HepG2 (cell line): ENCODE results near the gene INTS1. TPM values are rescaled to one million over a fixed set of nuclear protein-coding genes. Genes with fewer than 3 reads are reported as not detected.

Experiments
- ATAC-seq: fragments of 200-7000 bp; cut with Tn5 transposase; 3 replicates; pipeline ENCODE4 v1.9.1; 2020; ENCODE audit warnings: mild to moderate bottlenecking, moderate library complexity
- BruUV-seq: library from RNA; stranded (reverse); fragments of 400-500 nt; replicated peaks from 2 replicates; lab custom pipeline; 2021; lab: Mats Ljungman, UMichigan
- CTCF ChIA-PET: fragments of 300-600 bp; formaldehyde crosslinking; extraction: SDS; loops from one replicate; lab custom pipeline; 2021; ENCODE audit warnings: low total read pairs, inconsistent platforms, low intra/inter-chr PET ratio; lab: Yijun Ruan, JAX
- POLR2A ChIA-PET: fragments of 350-600 bp; sonication (Branson Sonifier 250); formaldehyde crosslinking; loops from one replicate; lab custom pipeline; 2020; ENCODE audit warnings: antibody characterized with exemption, inconsistent platforms; lab: Yijun Ruan, JAX
- DNase-seq: peaks from one replicate; pipeline ENCODE4 v3.0.0-alpha.2; 2015; ENCODE audit warnings: low spot score
- FAIRE-seq: peaks from 3 replicates; lab custom pipeline; 2011; peaks lifted over from hg19 to GRCh38; lab: Jason Lieb, UNC
- H2AFZ ChIP-seq: one replicate; pipeline ENCODE4 v1.6.1; 2011; ENCODE audit warnings: low read length, inconsistent platforms
- H3K27ac ChIP-seq: fragments of 300-600 bp; 3 replicates; pipeline ENCODE4 v1.8.0; 2011; ENCODE audit warnings: mixed run types, mild to moderate bottlenecking, mixed read lengths, low read length, inconsistent platforms; ENCODE audit not compliant: insufficient read depth; ENCODE audit errors: extremely low read length
- H3K27me3 ChIP-seq, 2 experiments: fragments of 200-600 bp in 1 of 2; 2 replicates in 1 of 2; 3 replicates in 1 of 2; pipeline versions ENCODE4 v1.6.0 to v1.8.0; 2011; ENCODE audit warnings: low read length in 2 of 2, mild to moderate bottlenecking in 2 of 2, moderate library complexity in 2 of 2, inconsistent platforms in 1 of 2; ENCODE audit not compliant: insufficient read depth in 2 of 2, control insufficient read depth in 1 of 2
- H3K36me3 ChIP-seq, 2 experiments: fragments of 200-600 bp in 1 of 2; replicated peaks in 1 of 2; 2 replicates in 1 of 2; 3 replicates in 1 of 2; pipeline versions ENCODE4 v1.5.1 to v1.8.0; 2011; ENCODE audit warnings: low read length in 2 of 2, inconsistent platforms in 1 of 2; ENCODE audit not compliant: insufficient read depth in 2 of 2, control insufficient read depth in 1 of 2
- H3K4me1 ChIP-seq: 2 replicates; pipeline ENCODE4 v1.5.1; 2012; ENCODE audit warnings: low read length, inconsistent platforms; ENCODE audit not compliant: insufficient read depth
- H3K4me2 ChIP-seq: 2 replicates; pipeline ENCODE4 v1.6.0; 2011; ENCODE audit warnings: low read depth, low read length, inconsistent platforms
- H3K4me3 ChIP-seq, 3 experiments: fragments of 200-600 bp in 1 of 3; sonication (generic), shearing (Covaris generic) in 1 of 3; replicated peaks in 1 of 3; 2 replicates each; pipeline ENCODE4 v1.5.1; 2011 to 2016; ENCODE audit warnings: low read length in 3 of 3, inconsistent platforms in 2 of 3, low read depth in 2 of 3, mild to moderate bottlenecking in 2 of 3, control low read depth in 1 of 3, mixed read lengths in 1 of 3; ENCODE audit not compliant: insufficient read depth in 1 of 3
- H3K79me2 ChIP-seq: one replicate; pipeline ENCODE4 v1.6.1; 2011; ENCODE audit warnings: low read length, inconsistent platforms; ENCODE audit not compliant: insufficient read depth
- H3K9ac ChIP-seq: 2 replicates; pipeline ENCODE4 v1.6.0; 2011; ENCODE audit warnings: mild to moderate bottlenecking, low read depth, low read length, inconsistent platforms; ENCODE audit not compliant: insufficient read depth
- H3K9me3 ChIP-seq: 2 replicates; pipeline ENCODE4 v1.5.1; 2012; ENCODE audit warnings: mild to moderate bottlenecking, low read length
- H4K20me1 ChIP-seq: 2 replicates; pipeline ENCODE4 v1.6.0; 2011; ENCODE audit warnings: inconsistent platforms, mild to moderate bottlenecking, low read length, moderate library complexity; ENCODE audit not compliant: insufficient read depth
- AGO1 ChIP-seq: fragments of 200-400 bp; formaldehyde crosslinking; IDR thresholded peaks from 2 replicates; pipeline ENCODE4 v1.6.1; 2017; ENCODE audit warnings: mild to moderate bottlenecking, low read depth, low read length, moderate library complexity; ENCODE audit not compliant: poor library complexity, severe bottlenecking
- AGO2 ChIP-seq: fragments of 200-400 bp; formaldehyde crosslinking; optimal IDR thresholded peaks from 2 replicates; pipeline ENCODE3; 2017; ENCODE audit warnings: mild to moderate bottlenecking, low read depth, low read length, moderate library complexity
- ATF4 ChIP-seq, 2 experiments: fragments of 450-650 bp in 1 of 2; sonication (generic) in 1 of 2; formaldehyde crosslinking; IDR thresholded peaks; 2 replicates each; pipeline versions ENCODE4 v1.5.0 to v1.8.0; 2020 to 2022; ENCODE audit warnings: mild to moderate bottlenecking in 1 of 2, missing genetic modification reagents in 1 of 2
- CERS6 ChIP-seq: sonication (generic); formaldehyde crosslinking; IDR thresholded peaks from 2 replicates; pipeline ENCODE4 v1.5.0; 2020; ENCODE audit warnings: missing genetic modification reagents
- FIP1L1 ChIP-seq: fragments of 200-400 bp; formaldehyde crosslinking; IDR thresholded peaks from 2 replicates; pipeline ENCODE4 v1.6.1; 2018; ENCODE audit warnings: low read depth, mild to moderate bottlenecking, low read length, moderate library complexity, borderline replicate concordance; ENCODE audit not compliant: insufficient read depth
- HNF1B ChIP-seq: sonication (generic); formaldehyde crosslinking; IDR thresholded peaks from 2 replicates; pipeline ENCODE4 v1.5.1; 2020; ENCODE audit warnings: mild to moderate bottlenecking, moderate library complexity, missing genetic modification reagents
- HOXA3 ChIP-seq: sonication (generic); formaldehyde crosslinking; IDR thresholded peaks from 2 replicates; pipeline ENCODE4 v1.5.0; 2020; ENCODE audit warnings: missing genetic modification reagents
- KDM5B ChIP-seq: sonication (generic); formaldehyde crosslinking; IDR thresholded peaks from 2 replicates; pipeline ENCODE4 v1.4.0; 2020; ENCODE audit warnings: missing genetic modification reagents, mild to moderate bottlenecking, borderline replicate concordance
- PAWR ChIP-seq: sonication (generic); formaldehyde crosslinking; IDR thresholded peaks from 2 replicates; pipeline ENCODE4 v1.4.0; 2020; ENCODE audit warnings: missing genetic modification reagents, mild to moderate bottlenecking, borderline replicate concordance
- POLR2A ChIP-seq, 2 experiments: IDR thresholded peaks; 2 replicates each; pipeline ENCODE4 v1.6.1; 2011; ENCODE audit warnings: low read depth in 2 of 2, low read length in 2 of 2, mild to moderate bottlenecking in 1 of 2, moderate library complexity in 1 of 2; ENCODE audit not compliant: insufficient read depth in 1 of 2
- POLR2AphosphoS2 ChIP-seq: IDR thresholded peaks from 2 replicates; pipeline ENCODE4 v1.6.1; 2011; ENCODE audit warnings: low read depth, low read length, improper control_type of control experiment
- POLR2G ChIP-seq: fragments of 200-400 bp; formaldehyde crosslinking; IDR thresholded peaks from 2 replicates; pipeline ENCODE4 v1.6.1; 2018; ENCODE audit warnings: mild to moderate bottlenecking, low read depth, low read length, moderate library complexity
- RBFOX2 ChIP-seq: fragments of 200-400 bp; formaldehyde crosslinking; IDR thresholded peaks from 2 replicates; pipeline ENCODE4 v1.6.1; 2017; ENCODE audit warnings: low read depth, mild to moderate bottlenecking, low read length
- SOX5 ChIP-seq: IDR thresholded peaks from 2 replicates; pipeline ENCODE4 v1.6.1; 2016; ENCODE audit warnings: borderline replicate concordance
- TAF15 ChIP-seq: fragments of 200-400 bp; formaldehyde crosslinking; IDR thresholded peaks from one replicate; pipeline ENCODE4 v1.6.1; 2018; ENCODE audit warnings: mild to moderate bottlenecking, low read depth, low read length; ENCODE audit not compliant: poor library complexity, severe bottlenecking
- ZNF326 ChIP-seq: sonication (generic); formaldehyde crosslinking; IDR thresholded peaks from 2 replicates; pipeline ENCODE4 v1.4.0; 2020; ENCODE audit warnings: missing genetic modification reagents, borderline replicate concordance
- ZNF567 ChIP-seq: sonication (generic); formaldehyde crosslinking; IDR thresholded peaks from 2 replicates; pipeline ENCODE4 v1.8.1; 2023; ENCODE audit warnings: mild to moderate bottlenecking, missing genetic modification reagents, borderline replicate concordance
- ZNF782 ChIP-seq: sonication (generic); formaldehyde crosslinking; IDR thresholded peaks from 2 replicates; pipeline ENCODE4 v1.4.0; 2020; ENCODE audit warnings: missing genetic modification reagents, mild to moderate bottlenecking, borderline replicate concordance
- WGBS: methylation state at CpG from one replicate; pipeline ENCODE4 v1.1.6; 2017; ENCODE audit warnings: low lambda C conversion rate; 5-methylcytosine and 5-hydroxymethylcytosine counted together
- in situ Hi-C: cut with HindIII; loops from 2 replicates; pipeline ENCODE4 v1.10.0; 2017; ENCODE audit warnings: low pct_unique_long_range_greater_than_20kb; ENCODE audit not compliant: extremely low pct_ligation_motif_present
- intact Hi-C: fragments of 100-400 bp; cut with micrococcal nuclease; formaldehyde crosslinking; loops from one replicate; pipeline ENCODE4 v1.10.0; 2022; ENCODE audit not compliant: unreplicated experiment
- polyA plus RNA-seq, 8 experiments: library from polyadenylated mRNA; depleted of rRNA in 3 of 8; stranded (reverse) in 7 of 8; unstranded in 1 of 8; fragments of >200 nt; fragmentation: Illumina TruSeq in 4 of 8; extraction: Trizol in 4 of 8; gene quantifications; 2 replicates each; pipeline versions ENCODE4 v1.2.1 to v1.2.3, GENCODE V29; 2011 to 2016; ENCODE audit warnings: low read depth in 4 of 8, missing spikeins in 1 of 8, mixed read lengths in 1 of 8; ENCODE audit not compliant: insufficient read depth in 1 of 8
- total RNA-seq, 5 experiments: library from RNA; depleted of rRNA; stranded (reverse); fragments of >200 nt; fragmentation: Illumina TruSeq; extraction: Trizol; gene quantifications; 2 replicates each; pipeline ENCODE4 v1.2.3, GENCODE V29; 2016; ENCODE audit warnings: low read depth in 1 of 5

Gene INTS1
- total and polyA plus RNA-seq, 2 of the 13 experiments (the other 11 are each of a cell fraction or from before 2014, with no cell fraction given), result 13.7 to 29.0 TPM

- 0 out of 2 replicates have a peak, but pooled peaks have one; percentile 14 for TF ChIP-seq HNF1B
- no peak for TF ChIP-seq KDM5B (CRISPR knock-in tag)
- no peak for TF ChIP-seq CERS6
- TF ChIP-seq, all 625 proteins: peak for 17
Observed at GRCh38 chr7:1542841-1543747, 38.9 kb upstream of the INTS1 start (continued).

- Histone ChIP-seq H3K4me3 (no peak overlapping the region), H2AFZ (no peak overlapping the region), H3K79me2 (peaks cover 16% of the 10 kb centered on the region), H3K9ac (no peak overlapping the region), H3K4me1 (peaks cover 7% of the 10 kb centered on the region), H3K4me2 (no peak overlapping the region), H3K9me3 (no peaks in the 10 kb centered on the region), H3K27me3 (no peaks in the 10 kb centered on the region), H3K36me3 (peaks cover 12 to 27% of the 10 kb centered on the region in 2 experiments; a peak in 4 of 5 replicates), H4K20me1 (no peaks in the 10 kb centered on the region), H3K27ac (no peak overlapping the region)
- ATAC-seq (no peak), DNase-seq (no peak), FAIRE-seq (no peak)
- WGBS, result 97% methylated on average over 21 of the region's 21 CpGs
- CTCF ChIA-PET, result no interaction called here
- intact Hi-C loops, result no loop called here
- in situ Hi-C loops, result no loop called here
- BruUV-seq, result no TSS peak
- TF ChIP-seq ATF4 (CRISPR knock-in tag; IDR thresholded peaks at IDR 0.05) (no peak), SOX5 (CRISPR knock-in tag) (no peak), AGO2 (peak; percentile 28), ZNF567 (CRISPR knock-in tag) (no peak), TAF15 (peak; percentile 38), PAWR (CRISPR knock-in tag) (no peak), POLR2AphosphoS2 (0 out of 2 replicates have a peak, but pooled peaks have one; percentile 11), FIP1L1 (peak; percentile 94; the same call in 1 of the 2 replicates), ZNF326 (CRISPR knock-in tag) (peak; percentile 88), ZNF782 (no peak), HOXA3 (CRISPR knock-in tag) (no peak), POLR2G (peak; percentile 37; the same call in 1 of the 2 replicates), RBFOX2 (peak; percentile 5; the same call in 1 of the 2 replicates), POLR2A (IDR thresholded peaks at IDR 0.05; ENCODE audit: insufficient read depth in 1 of 2, low read depth in 2 of 2, low read length in 2 of 2) (peak in 1 of 2 experiments; percentile 24; a peak in 1 of 4 replicates), AGO1 (peak; percentile 88)
- POLR2A ChIA-PET, result interaction anchor here (4.8 kb wide), 1 partner anchor 13 kb away, joined by 30 read pairs; the partner anchor contains the start of gene TMEM184A
Observed at GRCh38 chr7:1542329-1542728, 38.1 kb upstream of the INTS1 start.
